K562 (cell line): ENCODE data around the gene MARK2. TPM values are rescaled to one million over a fixed set of nuclear protein-coding genes. Genes with fewer than 3 reads are reported as not detected.

Source experiments
- ATAC-seq: fragments of 200-7000 bp; cut with Tn5 transposase; 3 replicates; pipeline ENCODE4 v1.9.1; 2020; ENCODE audit warnings: moderate library complexity
- BruUV-seq: library from RNA; stranded (reverse); fragments of 400-500 nt; replicated peaks from 2 replicates; lab custom pipeline; 2021; lab: Mats Ljungman, UMichigan
- CTCF ChIA-PET: fragments of 300-600 bp; formaldehyde crosslinking; extraction: SDS; loops from one replicate; lab custom pipeline; 2021; ENCODE audit warnings: low intra/inter-chr PET ratio; lab: Yijun Ruan, JAX
- POLR2A ChIA-PET: fragments of 300-600, 350-650 bp; sonication (Branson Sonifier 250); formaldehyde crosslinking; extraction: SDS; loops from one replicate; lab custom pipeline; 2021; ENCODE audit warnings: antibody characterized with exemption, inconsistent platforms; lab: Yijun Ruan, JAX
- DNase-seq, 4 experiments: peaks; one replicate each; pipeline versions ENCODE4 v3.0.0 to v3.0.0-alpha.2; 2011 to 2018; ENCODE audit warnings: low spot score in 3 of 4, mixed read lengths in 3 of 4; ENCODE audit errors: extremely low read depth in 1 of 4
- FAIRE-seq: peaks from 2 replicates; lab custom pipeline; 2011; peaks lifted over from hg19 to GRCh38; lab: Jason Lieb, UNC
- H2AFZ ChIP-seq: 2 replicates; pipeline ENCODE4 v1.6.0; 2011; ENCODE audit warnings: low read depth, low read length, control low read depth, inconsistent platforms
- H3K27ac ChIP-seq: fragments of 200-600 bp; 3 replicates; pipeline ENCODE4 v1.8.0; 2011; ENCODE audit warnings: low read depth, mild to moderate bottlenecking, control low read depth, inconsistent platforms, low read length, moderate library complexity, mixed read lengths; ENCODE audit errors: extremely low read depth
- H3K27me3 ChIP-seq, 2 experiments: fragments of 300-600 bp in 1 of 2; 2 replicates in 1 of 2; 3 replicates in 1 of 2; pipeline versions ENCODE4 v1.6.0 to v1.8.0; 2011; ENCODE audit warnings: inconsistent platforms in 2 of 2, low read length in 2 of 2, mild to moderate bottlenecking in 1 of 2, mixed read lengths in 1 of 2, moderate library complexity in 1 of 2; ENCODE audit not compliant: control insufficient read depth in 2 of 2, insufficient read depth in 2 of 2
- H3K36me3 ChIP-seq: fragments of 300-600 bp; 3 replicates; pipeline ENCODE4 v1.8.0; 2011; ENCODE audit warnings: mild to moderate bottlenecking, low read length, inconsistent platforms; ENCODE audit not compliant: control insufficient read depth, insufficient read depth
- H3K4me1 ChIP-seq, 2 experiments: fragments of 200-600 bp in 1 of 2; replicated peaks in 1 of 2; 2 replicates in 1 of 2; 3 replicates in 1 of 2; pipeline versions ENCODE4 v1.5.1 to v1.8.0; 2011; ENCODE audit warnings: inconsistent platforms in 2 of 2, low read length in 2 of 2, mild to moderate bottlenecking in 1 of 2, mixed read lengths in 1 of 2, moderate library complexity in 1 of 2; ENCODE audit not compliant: control insufficient read depth in 2 of 2, insufficient read depth in 2 of 2
- H3K4me2 ChIP-seq: 2 replicates; pipeline ENCODE4 v1.6.1; 2011; ENCODE audit warnings: low read length, control low read depth, inconsistent platforms, mixed read lengths; ENCODE audit not compliant: insufficient read depth
- H3K4me3 ChIP-seq: fragments of 200-600 bp; sonication (generic), shearing (Covaris generic); 2 replicates; pipeline ENCODE4 v1.5.1; 2016; ENCODE audit warnings: control low read depth, inconsistent platforms
- H3K79me2 ChIP-seq: fragments of 200-600 bp; 3 replicates; pipeline ENCODE4 v1.8.0; 2011; ENCODE audit warnings: low read length, inconsistent platforms; ENCODE audit not compliant: control insufficient read depth, insufficient read depth
- H3K9ac ChIP-seq, 2 experiments: 2 replicates each; pipeline versions ENCODE4 v1.6.0 to v1.6.1; 2011; ENCODE audit warnings: low read depth in 2 of 2, low read length in 2 of 2, control low read depth in 1 of 2, inconsistent platforms in 1 of 2, mild to moderate bottlenecking in 1 of 2, mixed read lengths in 1 of 2; ENCODE audit not compliant: insufficient read depth in 1 of 2
- H3K9me1 ChIP-seq: one replicate; pipeline ENCODE4 v1.6.0; 2011; ENCODE audit warnings: inconsistent platforms, mild to moderate bottlenecking, low read length, moderate library complexity; ENCODE audit not compliant: control insufficient read depth, insufficient read depth
- H3K9me3 ChIP-seq: replicated peaks from 2 replicates; pipeline ENCODE4 v1.5.1; 2011; ENCODE audit warnings: low read depth, low read length, inconsistent platforms; ENCODE audit not compliant: control insufficient read depth, insufficient read depth
- H4K20me1 ChIP-seq: replicated peaks from 2 replicates; pipeline ENCODE4 v1.6.1; 2011; ENCODE audit warnings: low read length, inconsistent platforms, mixed read lengths; ENCODE audit not compliant: control insufficient read depth, insufficient read depth
- HDAC6 ChIP-seq: IDR thresholded peaks from 2 replicates; pipeline ENCODE4 v1.6.1; 2012; ENCODE audit warnings: low read depth, mild to moderate bottlenecking, control low read depth, inconsistent platforms, low read length, moderate library complexity
- IRF2 ChIP-seq: sonication (generic); formaldehyde crosslinking; IDR thresholded peaks from 2 replicates; pipeline ENCODE4 v1.8.1; 2022; ENCODE audit warnings: mild to moderate bottlenecking, missing genetic modification reagents
- KAT2B ChIP-seq: IDR thresholded peaks from one replicate; pipeline ENCODE4 v1.6.1; 2012; ENCODE audit warnings: low read depth, mild to moderate bottlenecking, control low read depth, inconsistent platforms, low read length, moderate library complexity
- NRF1 ChIP-seq, 2 experiments: fragments of 450-650 bp; IDR thresholded peaks in 1 of 2; conservative IDR thresholded peaks in 1 of 2; 2 replicates each; pipeline ENCODE4 v1.6.1; 2014; ENCODE audit warnings: mild to moderate bottlenecking in 2 of 2
- POLR2A ChIP-seq: fragments of 450-650 bp; conservative IDR thresholded peaks from 2 replicates; pipeline ENCODE4 v1.6.1; 2016
- PTTG1 ChIP-seq: fragments of 450-650 bp; IDR thresholded peaks from 2 replicates; pipeline ENCODE4 v1.6.1; 2016; ENCODE audit warnings: low read depth, mild to moderate bottlenecking, missing genetic modification characterization, missing compliant biosample characterization
- RBM34 ChIP-seq: fragments of 200-400 bp; formaldehyde crosslinking; IDR thresholded peaks from 2 replicates; pipeline ENCODE4 v1.6.1; 2018; ENCODE audit warnings: low read length, borderline replicate concordance; ENCODE audit not compliant: insufficient read depth
- SMARCE1 ChIP-seq: fragments of 450-650 bp; IDR thresholded peaks from 2 replicates; pipeline ENCODE4 v1.7.1; 2016; ENCODE audit warnings: mild to moderate bottlenecking
- TAF7 ChIP-seq: fragments of 450-650 bp; IDR thresholded peaks from 2 replicates; pipeline ENCODE4 v1.6.1; 2016; ENCODE audit warnings: missing genetic modification characterization, missing compliant biosample characterization
- TCF3 ChIP-seq: sonication (generic); formaldehyde crosslinking; IDR thresholded peaks from 2 replicates; pipeline ENCODE4 v1.4.0; 2020; ENCODE audit warnings: mild to moderate bottlenecking, missing genetic modification reagents
- ZBTB26 ChIP-seq: fragments of 450-650 bp; formaldehyde crosslinking; IDR thresholded peaks from 2 replicates; pipeline ENCODE4 v1.4.0; 2022; ENCODE audit warnings: missing genetic modification characterization
- ZEB2 ChIP-seq: fragments of 450-650 bp; IDR thresholded peaks from 2 replicates; pipeline ENCODE4 v1.6.1; 2016
- ZNF445 ChIP-seq: fragments of 250-450 bp; sonication (Bioruptor Pico); IDR thresholded peaks from 2 replicates; pipeline ENCODE4 v1.4.0; 2020; ENCODE audit warnings: low read depth, mild to moderate bottlenecking, moderate library complexity
- ZNF717 ChIP-seq: fragments of 250-450 bp; sonication (Bioruptor Pico); IDR thresholded peaks from 2 replicates; pipeline ENCODE4 v1.5.0; 2021
- ZNF764 ChIP-seq: fragments of 250-450 bp; sonication (Bioruptor Pico); IDR thresholded peaks from 2 replicates; pipeline ENCODE4 v1.4.0; 2020; ENCODE audit warnings: low read depth, mild to moderate bottlenecking, moderate library complexity
- in situ Hi-C: fragments of 300-500 bp; cut with MboI; formaldehyde crosslinking; loops from 4 replicates; pipeline ENCODE4 v1.15.0; 2018; ENCODE audit warnings: inconsistent platforms, mixed read lengths
- intact Hi-C: fragments of 100-400 bp; cut with micrococcal nuclease; formaldehyde crosslinking; loops from 2 replicates; pipeline ENCODE4 v1.14.2; 2022
- polyA plus RNA-seq, 8 experiments: library from polyadenylated mRNA; depleted of rRNA in 4 of 8; stranded (reverse) in 5 of 8; unstranded in 3 of 8; fragments of >200 nt; fragmentation: Nextera tagmentation in 2 of 8; fragmentation: Illumina TruSeq in 1 of 8; extraction: Ambion mirVana in 2 of 8; extraction: Trizol in 1 of 8; gene quantifications; 2 replicates each; pipeline versions ENCODE4 v1.2.1 to v1.2.3, GENCODE V29; 2011 to 2014; ENCODE audit warnings: inconsistent platforms in 1 of 8, missing spikeins in 1 of 8
- total RNA-seq, 7 experiments: library from RNA; depleted of rRNA in 6 of 7; stranded (reverse); fragments of >200 nt in 6 of 7; fragmentation: Illumina TruSeq in 2 of 7; extraction: Trizol in 2 of 7; gene quantifications; 2 replicates each; pipeline versions ENCODE4 v1.2.1 to v1.2.3, GENCODE V29; 2011 to 2021; ENCODE audit warnings: low replicate concordance in 1 of 7
- TF ChIP-seq, protein P1 (sequence below), 2 experiments: fragments of 450-650 bp; IDR thresholded peaks; 2 replicates each; pipeline ENCODE4 v1.6.1; 2018; ENCODE audit warnings: mild to moderate bottlenecking in 2 of 2, low read depth in 1 of 2; ENCODE audit not compliant: partially characterized antibody in 2 of 2
- TF ChIP-seq, protein P2 (sequence below): fragments of 450-650 bp; IDR thresholded peaks from 2 replicates; pipeline ENCODE4 v1.6.1; 2016; ENCODE audit warnings: low read depth, mild to moderate bottlenecking, moderate library complexity

Gene MARK2
- total and polyA plus RNA-seq, 9 of the 15 experiments (the other 6 are each of a cell fraction or from before 2014, with no cell fraction given): 0.32 to 43.5 (median 15.1) TPM

GRCh38 chr11:63791495-63792167 lies 47.3 kb upstream of the MARK2 start (continued):
- TF ChIP-seq IRF2 (CRISPR knock-in tag) (no peak), TAF7 (tag) (no peak), NRF1 (conservative IDR thresholded peaks at IDR 0.05 in 1 of 2, IDR thresholded peaks at IDR 0.05 in 1 of 2) (peak; percentile 43 to 45; a peak in 2 of 4 replicates)

- ChIA-PET CTCF (no interaction called here), POLR2A (interaction anchor here (0.8 to 1.4 kb wide), 3 partner anchors 10 to 69 kb away, joined by 3 read pairs; no protein-coding TSS in a partner anchor)
- Histone ChIP-seq H3K4me3 (no peak overlapping the region), H4K20me1 (no peaks in the 10 kb centered on the region), H3K9ac (no peak overlapping the region), H3K27me3 (peaks cover 8 to 13% of the 10 kb centered on the region in 2 experiments; a peak in 3 of 5 replicates), H3K4me2 (no peak overlapping the region), H3K4me1 (no peaks in the 10 kb centered on the region; a peak in 1 of 5 replicates), H3K36me3 (no peaks in the 10 kb centered on the region), H3K27ac (no peak overlapping the region), H2AFZ (no peak overlapping the region), H3K9me1 (no peaks in the 10 kb centered on the region), H3K79me2 (no peaks in the 10 kb centered on the region), H3K9me3 (0 out of 2 replicates have a peak, but pooled peaks cover 4% of the 10 kb centered on the region)
- no TSS peak for BruUV-seq
- ATAC-seq (no peak), DNase-seq (no peak), FAIRE-seq (no peak)
- in situ Hi-C loops (no loop called here), intact Hi-C loops (no loop called here)
- TF ChIP-seq TCF3 (CRISPR knock-in tag) (no peak), PTTG1 (tag) (no peak), POLR2A (no peak), ZNF764 (no peak), ZEB2 (no peak), ZNF445 (no peak), ZBTB26 (CRISPR knock-in tag) (no peak), SMARCE1 (no peak), HDAC6 (no peak), ZNF717 (CRISPR knock-in tag) (no peak), KAT2B (no peak), RBM34 (no peak)
- TF ChIP-seq, protein P1, sequence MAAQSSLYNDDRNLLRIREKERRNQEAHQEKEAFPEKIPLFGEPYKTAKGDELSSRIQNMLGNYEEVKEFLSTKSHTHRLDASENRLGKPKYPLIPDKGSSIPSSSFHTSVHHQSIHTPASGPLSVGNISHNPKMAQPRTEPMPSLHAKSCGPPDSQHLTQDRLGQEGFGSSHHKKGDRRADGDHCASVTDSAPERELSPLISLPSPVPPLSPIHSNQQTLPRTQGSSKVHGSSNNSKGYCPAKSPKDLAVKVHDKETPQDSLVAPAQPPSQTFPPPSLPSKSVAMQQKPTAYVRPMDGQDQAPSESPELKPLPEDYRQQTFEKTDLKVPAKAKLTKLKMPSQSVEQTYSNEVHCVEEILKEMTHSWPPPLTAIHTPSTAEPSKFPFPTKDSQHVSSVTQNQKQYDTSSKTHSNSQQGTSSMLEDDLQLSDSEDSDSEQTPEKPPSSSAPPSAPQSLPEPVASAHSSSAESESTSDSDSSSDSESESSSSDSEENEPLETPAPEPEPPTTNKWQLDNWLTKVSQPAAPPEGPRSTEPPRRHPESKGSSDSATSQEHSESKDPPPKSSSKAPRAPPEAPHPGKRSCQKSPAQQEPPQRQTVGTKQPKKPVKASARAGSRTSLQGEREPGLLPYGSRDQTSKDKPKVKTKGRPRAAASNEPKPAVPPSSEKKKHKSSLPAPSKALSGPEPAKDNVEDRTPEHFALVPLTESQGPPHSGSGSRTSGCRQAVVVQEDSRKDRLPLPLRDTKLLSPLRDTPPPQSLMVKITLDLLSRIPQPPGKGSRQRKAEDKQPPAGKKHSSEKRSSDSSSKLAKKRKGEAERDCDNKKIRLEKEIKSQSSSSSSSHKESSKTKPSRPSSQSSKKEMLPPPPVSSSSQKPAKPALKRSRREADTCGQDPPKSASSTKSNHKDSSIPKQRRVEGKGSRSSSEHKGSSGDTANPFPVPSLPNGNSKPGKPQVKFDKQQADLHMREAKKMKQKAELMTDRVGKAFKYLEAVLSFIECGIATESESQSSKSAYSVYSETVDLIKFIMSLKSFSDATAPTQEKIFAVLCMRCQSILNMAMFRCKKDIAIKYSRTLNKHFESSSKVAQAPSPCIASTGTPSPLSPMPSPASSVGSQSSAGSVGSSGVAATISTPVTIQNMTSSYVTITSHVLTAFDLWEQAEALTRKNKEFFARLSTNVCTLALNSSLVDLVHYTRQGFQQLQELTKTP (IDR thresholded peaks at IDR 0.05; ENCODE audit: low read depth in 1 of 2, partially characterized antibody in 2 of 2): no peak
- TF ChIP-seq, protein P2, sequence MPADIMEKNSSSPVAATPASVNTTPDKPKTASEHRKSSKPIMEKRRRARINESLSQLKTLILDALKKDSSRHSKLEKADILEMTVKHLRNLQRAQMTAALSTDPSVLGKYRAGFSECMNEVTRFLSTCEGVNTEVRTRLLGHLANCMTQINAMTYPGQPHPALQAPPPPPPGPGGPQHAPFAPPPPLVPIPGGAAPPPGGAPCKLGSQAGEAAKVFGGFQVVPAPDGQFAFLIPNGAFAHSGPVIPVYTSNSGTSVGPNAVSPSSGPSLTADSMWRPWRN: no peak
These were observed 45.7 kb upstream of the MARK2 start for GRCh38 chr11:63793161-63793560.
